Dermis microvascular lymphatic vessel endothelial cell (primary cell): ENCODE results near the gene DIAPH2. TPM values are rescaled to one million over a fixed set of nuclear protein-coding genes. Genes with fewer than 3 reads are reported as not detected.
A peak's percentile ranks its signal among the peaks of the same experiment; 100 is the strongest.

Experiments
- DNase-seq, 2 donors: peaks; one replicate each; pipeline versions ENCODE4 v3.0.0 to v3.0.0-alpha.2; 2010; ENCODE audit warnings: low read depth in 2 of 2
- total RNA-seq: library from RNA; depleted of rRNA; stranded (reverse); fragments of >200 nt; gene quantifications from 2 replicates; pipeline ENCODE4 v1.2.1, GENCODE V29; 2014

The DIAPH2 gene
- total RNA-seq, 1 donor from 2014 or later: 17.8 TPM

GRCh38 chrX:97547877-97548578 lies 863.4 kb downstream of the DIAPH2 start:
- DNase-seq: peak in 1 of 2 donors; percentile 34

GRCh38 chrX:97551821-97552220 lies 867.2 kb downstream of the DIAPH2 start:
- no peak for DNase-seq

GRCh38 chrX:97553833-97554232 lies 869.2 kb downstream of the DIAPH2 start:
- no peak for DNase-seq

- no peak for DNase-seq
These were observed 871.7 kb downstream of the DIAPH2 start for GRCh38 chrX:97556359-97556758.

GRCh38 chrX:97563531-97564133 lies 879.0 kb downstream of the DIAPH2 start:
- DNase-seq: peak; percentile 45 to 62

GRCh38 chrX:97564496-97564895 lies 879.9 kb downstream of the DIAPH2 start:
- DNase-seq: no peak

GRCh38 chrX:97587171-97587570 lies 902.5 kb downstream of the DIAPH2 start:
- no peak for DNase-seq

GRCh38 chrX:97594646-97595224 lies 910.1 kb downstream of the DIAPH2 start:
- DNase-seq: no peak

GRCh38 chrX:97597954-97598353 lies 913.3 kb downstream of the DIAPH2 start:
- peak in 1 of 2 donors; percentile 29 for DNase-seq

- no peak for DNase-seq
These were observed 918.0 kb downstream of the DIAPH2 start for GRCh38 chrX:97602465-97603258.

GRCh38 chrX:97605271-97605670 lies 920.6 kb downstream of the DIAPH2 start:
- DNase-seq: no peak

- DNase-seq: no peak
These were observed 924.7 kb downstream of the DIAPH2 start for GRCh38 chrX:97609357-97609756.

- no peak for DNase-seq
These were observed 925.3 kb downstream of the DIAPH2 start for GRCh38 chrX:97609938-97610337.

- peak in 1 of 2 donors; percentile 78 for DNase-seq
These were observed 932.4 kb downstream of the DIAPH2 start for GRCh38 chrX:97616883-97617530.

- DNase-seq: no peak
These were observed 934.9 kb downstream of the DIAPH2 start for GRCh38 chrX:97619499-97619898.

- no peak for DNase-seq
These were observed 937.5 kb downstream of the DIAPH2 start for GRCh38 chrX:97622111-97622510.

- DNase-seq: no peak
These were observed 943.7 kb downstream of the DIAPH2 start for GRCh38 chrX:97628326-97628725.

GRCh38 chrX:97628807-97629596 lies 944.4 kb downstream of the DIAPH2 start:
- DNase-seq: no peak

- DNase-seq: no peak
These were observed 944.9 kb downstream of the DIAPH2 start for GRCh38 chrX:97629597-97629985.

- DNase-seq: no peak
These were observed 949.2 kb downstream of the DIAPH2 start for GRCh38 chrX:97633798-97634197.
